ENCODE data around the gene A3GALT2. TPM values are rescaled to one million over a fixed set of nuclear protein-coding genes. Genes with fewer than 3 reads are reported as not detected.

The A3GALT2 gene
- total and polyA plus RNA-seq, 9 of the 15 experiments (the other 6 are each of a cell fraction or from before 2014, with no cell fraction given) = not detected

- peak; percentile 93 for TF ChIP-seq ZNF512 (tag; IDR thresholded peaks at IDR 0.05)
- TF ChIP-seq ARNT (IDR thresholded peaks at IDR 0.05) = peak in 1 of 2 experiments; percentile 19; a peak in 2 of 4 replicates
- peak; percentile 42; the same call in 1 of the 2 replicates for TF ChIP-seq ZBTB40 (IDR thresholded peaks at IDR 0.05)
- TF ChIP-seq ZBTB40 (CRISPR knock-in tag; IDR thresholded peaks at IDR 0.05) = no peak
- peak in 1 of 2 experiments; percentile 38; a peak in 1 of 4 replicates for TF ChIP-seq MLLT1 (IDR thresholded peaks at IDR 0.05)
- peak in 1 of 2 experiments; percentile 57; a peak in 1 of 4 replicates for TF ChIP-seq CSDE1 (IDR thresholded peaks at IDR 0.05)
- TF ChIP-seq FOXK2 (conservative IDR thresholded peaks at IDR 0.05 in 1 of 2, IDR thresholded peaks at IDR 0.05 in 1 of 2; ENCODE audit: low read depth in 2 of 2) = peak; percentile 78 to 89
- TF ChIP-seq CBFB (CRISPR knock-in tag; IDR thresholded peaks at IDR 0.05) = 0 out of 2 replicates have a peak, but pooled peaks have one; percentile 11
Observed at GRCh38 chr1:33350611-33351280, 29.8 kb upstream of the A3GALT2 start (continued).
